Heart right ventricle (tissue), 16 donors: ENCODE data around the gene PRR30. TPM values are rescaled to one million over a fixed set of nuclear protein-coding genes. Genes with fewer than 3 reads are reported as not detected.

Experiments
- ATAC-seq, 8 donors: fragments of 200-7000 bp; cut with Tn5 transposase; one replicate each; pipeline ENCODE4 v1.9.1; 2020; ENCODE audit warnings: mild to moderate bottlenecking in 8 of 8, moderate library complexity in 8 of 8, moderate number of reproducible peaks in 1 of 8
- DNase-seq, 2 donors: peaks; one replicate each; pipeline ENCODE4 v3.0.0-alpha.2; 2020
- H3K27ac ChIP-seq, 10 donors: fragments of 200-600 bp; sonication (generic) in 2 of 10; one replicate each; pipeline versions ENCODE4 v1.5.0 to v1.8.0; 2020 to 2022; ENCODE audit warnings: mild to moderate bottlenecking in 3 of 10
- H3K27me3 ChIP-seq, 7 donors: fragments of 200-600 bp; one replicate each; pipeline ENCODE4 v1.8.0; 2021 to 2022; ENCODE audit warnings: mild to moderate bottlenecking in 2 of 7
- H3K36me3 ChIP-seq, 9 donors: fragments of 200-600 bp; sonication (generic) in 1 of 9; one replicate each; pipeline versions ENCODE4 v1.5.0 to v1.8.0; 2020 to 2022; ENCODE audit warnings: mild to moderate bottlenecking in 2 of 9
- H3K4me1 ChIP-seq, 9 donors: fragments of 200-600 bp; sonication (generic) in 1 of 9; one replicate each; pipeline versions ENCODE4 v1.5.0 to v1.8.0; 2020 to 2022; ENCODE audit warnings: mild to moderate bottlenecking in 4 of 9
- H3K4me3 ChIP-seq, 10 donors: fragments of 200-600 bp; sonication (generic) in 2 of 10; one replicate each; pipeline versions ENCODE4 v1.5.0 to v1.8.0; 2020 to 2022; ENCODE audit warnings: mild to moderate bottlenecking in 7 of 10, moderate library complexity in 2 of 10
- H3K9me3 ChIP-seq, 11 donors: fragments of 200-600 bp in 10 of 11; sonication (generic) in 2 of 11; one replicate each; pipeline versions ENCODE4 v1.5.0 to v1.8.0; 2013 to 2022; ENCODE audit warnings: mild to moderate bottlenecking in 2 of 11, control low read depth in 1 of 11, moderate library complexity in 1 of 11
- CTCF ChIP-seq, 9 donors: fragments of 200-600 bp; sonication (generic) in 2 of 9; IDR thresholded peaks; one replicate each; pipeline versions ENCODE4 v1.5.0 to v1.8.0; 2021 to 2022; ENCODE audit warnings: antibody characterized with exemption in 9 of 9, mild to moderate bottlenecking in 5 of 9, moderate library complexity in 1 of 9
- whole genome bisulfite sequencing, 2 donors: extraction: QIAGEN DNeasy Blood & Tissue Kit; methylation state at CpG; one replicate each; pipeline ENCODE4 v1.1.7; 2013; ENCODE audit warnings: inconsistent platforms in 1 of 2; 5-methylcytosine and 5-hydroxymethylcytosine counted together
- intact Hi-C, 10 donors: fragments of 100-400 bp; cut with DNase I; formaldehyde crosslinking; loops; one replicate each; pipeline versions ENCODE4 v1.11.1 to v1.14.2; 2022
- polyA plus RNA-seq, 2 donors: library from polyadenylated mRNA; stranded (reverse); fragments of 200-250 nt; gene quantifications; one replicate each; pipeline ENCODE4 v1.2.3, GENCODE V29; 2013
- total RNA-seq, 10 donors: library from RNA; stranded (reverse); fragmentation: NEBNext Ultra II Directional in 3 of 10; extraction: Animal tissue kit (Norgen Biotek cat#: 25700) in 3 of 10; gene quantifications; one replicate each; pipeline versions ENCODE4 v1.2.1 to v1.2.4, GENCODE V29; 2021 to 2023
- donor health status: Arrhythmogenic right ventricular cardiomyopathy.
- donor health status: ischemic (EF 13 %, LVEDD 7.1; RV severe dilation, severe dysfunction).
- donor health status: healthy with polysubstance abuse.
- donor health status: DM: no; HTN: yes; CAD: no.
- donor health status: DM: no; HTN: no; CAD: no.
- donor health status: ischemic (EF 25% LVEDD 6.9; RV normal size, moderate dysfunction).
- donor health status: ischemic (EF 25% LVEDD 5.7; RV mildly dilated, moderate dysfunction).
- donor health status: healthy.
- donor health status: DM: yes; HTN: yes; CAD: no.
- donor health status: Ischemic cardiomyopathy.
- donor health status: ischemic (EF 35%, LVEDD 5.7; RV mildly dilated, moderate dysfunction).
- donor health status: nonischemic (EF 11% LVEDD 7.7; RV severe dilation, severe dysfunction).
- donor health status: DM: yes; HTN: yes; CAD: no.
- donor health status: PGD.
- donor health status: ischemic (EF 29% LVEDD 5.4; RV normal size, mild dysfunction).
- donor health status: nonischemic (EF 23%, LVEDD 6.1; RV moderate dilation, normal function).

The PRR30 gene
- total and polyA plus RNA-seq, 12 donors: not detected

- Histone ChIP-seq H3K4me3 (no peak overlapping the region), H3K27ac (no peak overlapping the region), H3K36me3 (no peaks in the 10 kb centered on the region), H3K27me3 (peaks cover 0 to 12% (median 0%) of the 10 kb centered on the region in 7 donors), H3K4me1 (no peaks in the 10 kb centered on the region), H3K9me3 (no peaks in the 10 kb centered on the region)
- DNase-seq: no peak
- ATAC-seq: no peak
- 82 to 87% methylated on average over 8 of the region's 8 CpGs for WGBS, 2 donors
- intact Hi-C loops: loop anchor here in 1 of 10 donors (5.0 kb wide), 1 partner anchor 45 kb away; no protein-coding TSS in a partner anchor
- no peak for TF ChIP-seq CTCF (IDR thresholded peaks at IDR 0.05)
Measured at GRCh38 chr2:27152102-27152795, 13.0 kb upstream of the PRR30 start.

GRCh38 chr2:27150639-27151230 is 11.5 kb upstream of the PRR30 start:
- no peaks in the 10 kb centered on the region for H3K36me3 ChIP-seq
- H3K27ac ChIP-seq: no peak overlapping the region
- WGBS, 2 donors: 83 to 84% methylated on average over 8 of the region's 8 CpGs
- no peaks in the 10 kb centered on the region for H3K4me1 ChIP-seq
- intact Hi-C loops: loop anchor here in 1 of 10 donors (5.0 kb wide), 1 partner anchor 43 kb away; no protein-coding TSS in a partner anchor
- TF ChIP-seq CTCF (IDR thresholded peaks at IDR 0.05): no peak
- no peaks in the 10 kb centered on the region for H3K9me3 ChIP-seq
- peaks cover 0 to 12% (median 0%) of the 10 kb centered on the region in 7 donors for H3K27me3 ChIP-seq
- ATAC-seq (no peak), DNase-seq (no peak)
- H3K4me3 ChIP-seq: no peak overlapping the region

- no peak for DNase-seq
- Histone ChIP-seq H3K27me3 (peaks cover 0 to 12% (median 0%) of the 10 kb centered on the region in 7 donors), H3K9me3 (no peaks in the 10 kb centered on the region), H3K4me1 (no peaks in the 10 kb centered on the region), H3K4me3 (no peak overlapping the region), H3K36me3 (no peaks in the 10 kb centered on the region), H3K27ac (no peak overlapping the region)
- intact Hi-C loops: loop anchor here in 1 of 10 donors (5.0 kb wide), 1 partner anchor 42 kb away; no protein-coding TSS in a partner anchor
- WGBS, 2 donors: 83 to 89% methylated on average over 29 of the region's 29 CpGs
- peak in 4 of 8 donors; percentile 8 to 38 (median 26) for ATAC-seq
- no peak for TF ChIP-seq CTCF (IDR thresholded peaks at IDR 0.05)
Measured at GRCh38 chr2:27149570-27150405, 10.6 kb upstream of the PRR30 start.

- no peaks in the 10 kb centered on the region for H3K36me3 ChIP-seq
- intact Hi-C loops: no loop called here
- DNase-seq (no peak), ATAC-seq (peak in 4 of 8 donors; percentile 24 to 63 (median 33))
- no peaks in the 10 kb centered on the region for H3K4me1 ChIP-seq
- no peak for TF ChIP-seq CTCF (IDR thresholded peaks at IDR 0.05)
- no peak within 1 kb of the TSS for H3K27ac ChIP-seq
- no peaks in the 10 kb centered on the region for H3K9me3 ChIP-seq
- H3K4me3 ChIP-seq: no peak within 1 kb of the TSS
- peaks cover 0 to 12% (median 0%) of the 10 kb centered on the region in 7 donors for H3K27me3 ChIP-seq
- WGBS, 2 donors: 55 to 59% methylated on average over 12 of the region's 12 CpGs
Measured at GRCh38 chr2:27148801-27149439, 9.7 kb upstream of the PRR30 start, which contains the start of gene TCF23. TSS of gene TCF23 (plus strand) at chr2:27149004. CDS start at chr2:27149134, 130 bp downstream.
